Trophoblast cell (in vitro differentiated cells and primary cell): Measurements from ENCODE around the gene WDR27.

ENCODE experiments used
- DNase-seq, 2 donors: peaks; one replicate each; pipeline ENCODE4 v3.0.0-alpha.2; 2016
- H2AFZ ChIP-seq: 2 replicates; pipeline ENCODE4 v1.6.1; 2013; ENCODE audit warnings: low read length, moderate library complexity, mild to moderate bottlenecking; ENCODE audit not compliant: insufficient read depth, poor library complexity
- H2AK5ac ChIP-seq: 2 replicates; pipeline ENCODE4 v1.6.1; 2013; ENCODE audit warnings: mild to moderate bottlenecking, low read length
- H2BK120ac ChIP-seq: 2 replicates; pipeline ENCODE4 v1.6.1; 2013; ENCODE audit warnings: low read length, mild to moderate bottlenecking, moderate library complexity; ENCODE audit not compliant: insufficient read depth, poor library complexity
- H2BK12ac ChIP-seq: 2 replicates; pipeline ENCODE4 v1.6.1; 2013; ENCODE audit warnings: mild to moderate bottlenecking, low read length, moderate library complexity
- H2BK5ac ChIP-seq: 2 replicates; pipeline ENCODE4 v1.6.1; 2013; ENCODE audit warnings: low read length, low read depth, moderate library complexity, mild to moderate bottlenecking; ENCODE audit not compliant: poor library complexity
- H3K14ac ChIP-seq: 2 replicates; pipeline ENCODE4 v1.6.1; 2013; ENCODE audit warnings: mild to moderate bottlenecking, low read length
- H3K18ac ChIP-seq: 2 replicates; pipeline ENCODE4 v1.6.1; 2013; ENCODE audit warnings: mild to moderate bottlenecking, low read length
- H3K23ac ChIP-seq: 2 replicates; pipeline ENCODE4 v1.6.1; 2013; ENCODE audit warnings: low read length
- H3K27ac ChIP-seq: 2 replicates; pipeline ENCODE4 v1.5.1; 2013; ENCODE audit warnings: low read depth, mild to moderate bottlenecking, inconsistent platforms, low read length, moderate library complexity
- H3K27me3 ChIP-seq: 2 replicates; pipeline ENCODE4 v1.6.1; 2013; ENCODE audit warnings: inconsistent platforms, mild to moderate bottlenecking, low read length, moderate library complexity; ENCODE audit not compliant: insufficient read depth
- H3K36me3 ChIP-seq, 2 experiments: 1 replicate in 1 of 2; 2 replicates in 1 of 2; pipeline ENCODE4 v1.6.1; 2013; ENCODE audit warnings: low read length in 2 of 2, mild to moderate bottlenecking in 2 of 2, moderate library complexity in 1 of 2; ENCODE audit not compliant: insufficient read depth in 2 of 2, control insufficient read depth in 1 of 2
- H3K4ac ChIP-seq: 2 replicates; pipeline ENCODE4 v1.6.1; 2013; ENCODE audit warnings: low read depth, mild to moderate bottlenecking, low read length, moderate library complexity
- H3K4me1 ChIP-seq, 2 experiments: 1 replicate in 1 of 2; 2 replicates in 1 of 2; pipeline ENCODE4 v1.6.1; 2013; ENCODE audit warnings: low read length in 2 of 2, mild to moderate bottlenecking in 2 of 2, moderate library complexity in 1 of 2; ENCODE audit not compliant: insufficient read depth in 2 of 2, control insufficient read depth in 1 of 2
- H3K4me2 ChIP-seq: 2 replicates; pipeline ENCODE4 v1.6.1; 2013; ENCODE audit warnings: inconsistent platforms, mild to moderate bottlenecking, low read length, moderate library complexity
- H3K4me3 ChIP-seq: 2 replicates; pipeline ENCODE4 v1.5.1; 2013; ENCODE audit warnings: mild to moderate bottlenecking, low read depth, low read length, inconsistent platforms
- H3K79me1 ChIP-seq: one replicate; pipeline ENCODE4 v1.6.1; 2013; ENCODE audit warnings: low read length
- H3K79me2 ChIP-seq: 2 replicates; pipeline ENCODE4 v1.6.1; 2013; ENCODE audit warnings: low read length, mild to moderate bottlenecking; ENCODE audit not compliant: control insufficient read depth, insufficient read depth, poor library complexity
- H3K9ac ChIP-seq: 2 replicates; pipeline ENCODE4 v1.6.1; 2013; ENCODE audit warnings: mild to moderate bottlenecking, low read length
- H3K9me3 ChIP-seq: 2 replicates; pipeline ENCODE4 v1.6.1; 2013; ENCODE audit warnings: low read depth, mild to moderate bottlenecking, control low read depth, inconsistent platforms, low read length; ENCODE audit not compliant: insufficient read depth
- H4K12ac ChIP-seq: 2 replicates; pipeline ENCODE4 v1.6.1; 2013; ENCODE audit warnings: low read depth, mild to moderate bottlenecking, low read length, moderate library complexity
- H4K8ac ChIP-seq: 2 replicates; pipeline ENCODE4 v1.6.1; 2013; ENCODE audit warnings: low read depth, mild to moderate bottlenecking, low read length, moderate library complexity
- H4K91ac ChIP-seq: one replicate; pipeline ENCODE4 v1.6.1; 2013; ENCODE audit warnings: low read depth, mild to moderate bottlenecking, low read length, moderate library complexity
- WGBS: extraction: QIAGEN DNeasy Blood & Tissue Kit; methylation state at CpG from one replicate; pipeline ENCODE4 v1.1.7; 2013; ENCODE audit warnings: missing lambda C conversion rate; ENCODE audit not compliant: insufficient read length, insufficient coverage; ENCODE audit errors: extremely low coverage; 5-methylcytosine and 5-hydroxymethylcytosine counted together

The WDR27 gene

DNA sequence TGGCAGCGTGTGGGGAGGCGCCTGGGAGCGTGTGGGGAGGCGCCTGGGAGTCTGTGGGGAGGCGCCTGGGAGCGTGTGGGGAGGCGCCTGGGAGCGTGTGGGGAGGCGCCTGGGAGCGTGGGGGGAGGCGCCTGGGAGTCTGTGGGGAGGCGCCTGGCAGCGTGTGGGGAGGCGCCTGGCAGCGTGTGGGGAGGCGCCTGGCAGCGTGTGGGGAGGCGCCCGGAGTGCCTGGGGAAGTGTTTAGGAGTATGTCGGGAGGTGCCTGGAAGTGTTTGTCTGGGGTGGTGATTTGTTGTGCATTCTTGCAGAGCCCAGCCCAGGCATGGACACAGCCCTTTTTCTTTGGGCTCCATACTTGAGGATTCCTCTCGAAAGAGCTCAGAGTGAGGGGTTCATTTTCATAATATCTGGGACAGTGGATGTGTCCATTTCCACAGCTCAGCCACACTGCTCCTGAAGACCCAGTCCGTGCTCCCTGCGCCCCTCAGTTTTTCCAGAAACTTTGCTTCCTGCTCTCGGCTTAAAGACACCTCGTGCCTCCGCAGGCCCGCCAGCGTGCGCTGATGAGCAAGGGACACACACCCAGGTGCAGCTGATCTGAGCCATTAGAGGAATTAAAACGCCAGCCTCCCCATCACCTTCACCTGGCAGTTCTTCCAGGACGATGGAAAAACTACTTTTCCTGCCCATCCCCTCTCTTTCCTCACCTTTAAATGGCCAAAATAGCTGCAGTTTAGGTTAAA lies 276.0 kb downstream of the WDR27 start:
- Histone ChIP-seq H3K18ac (no peak overlapping the region), H3K9me3 (peaks cover 15% of the 10 kb centered on the region), H2AFZ (no peak overlapping the region), H2AK5ac (no peak overlapping the region), H3K4ac (no peak overlapping the region), H3K4me3 (no peak overlapping the region), H3K23ac (no peak overlapping the region), H3K27ac (no peak overlapping the region), H3K4me2 (no peak overlapping the region), H4K91ac (no peak overlapping the region), H2BK5ac (no peak overlapping the region), H4K8ac (no peak overlapping the region), H2BK12ac (no peak overlapping the region), H3K9ac (no peak overlapping the region), H3K36me3 (no peaks in the 10 kb centered on the region), H3K4me1 (peaks cover 0 to 9% of the 10 kb centered on the region in 2 experiments), H2BK120ac (no peak overlapping the region), H4K12ac (no peak overlapping the region), H3K79me1 (no peaks in the 10 kb centered on the region), H3K27me3 (no peaks in the 10 kb centered on the region), H3K14ac (no peak overlapping the region), H3K79me2 (no peaks in the 10 kb centered on the region)
- whole genome bisulfite sequencing: no CpG with 5 or more reads among the region's 31 CpGs
- DNase-seq: peak in 1 of 2 donors; percentile 40

DNA sequence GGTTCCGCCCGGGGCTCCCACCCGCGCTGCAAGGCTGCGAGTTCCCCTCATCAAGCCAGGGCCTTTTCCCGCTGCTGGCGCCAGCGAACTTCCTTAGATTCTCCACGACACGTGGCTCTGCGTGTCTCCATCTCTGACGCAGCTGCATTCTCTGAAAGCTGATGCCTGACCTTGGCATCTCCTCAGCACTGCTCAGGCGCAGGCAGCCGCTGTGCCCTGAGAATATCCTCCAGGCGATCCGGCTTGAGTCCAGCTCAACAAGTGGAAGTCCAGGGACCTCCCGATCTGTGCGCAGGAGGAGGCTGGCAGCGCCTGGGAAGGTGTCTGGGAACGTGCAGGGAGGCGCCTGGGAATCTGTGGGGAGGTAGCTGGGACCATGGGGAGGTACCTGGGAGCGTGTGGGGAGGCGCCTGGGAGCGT lies 277.0 kb downstream of the WDR27 start:
- no peak overlapping the region for H3K18ac ChIP-seq
- H2AFZ ChIP-seq: no peak overlapping the region
- no peak overlapping the region for H4K8ac ChIP-seq
- H3K4me1 ChIP-seq: peaks cover 0 to 9% of the 10 kb centered on the region in 2 experiments
- no peaks in the 10 kb centered on the region for H3K79me1 ChIP-seq
- H3K4ac ChIP-seq: no peak overlapping the region
- no peak overlapping the region for H4K91ac ChIP-seq
- H3K27ac ChIP-seq: no peak overlapping the region
- H3K79me2 ChIP-seq: no peaks in the 10 kb centered on the region
- no peak overlapping the region for H2AK5ac ChIP-seq
- H3K9ac ChIP-seq: no peak overlapping the region
- H3K14ac ChIP-seq: no peak overlapping the region
- no peaks in the 10 kb centered on the region for H3K27me3 ChIP-seq
- no peak overlapping the region for H3K4me3 ChIP-seq
- H3K4me2 ChIP-seq: no peak overlapping the region
- no peak overlapping the region for H2BK5ac ChIP-seq
- WGBS: no CpG with 5 or more reads among the region's 24 CpGs
- DNase-seq: peak; percentile 61 to 79
- no peak overlapping the region for H2BK120ac ChIP-seq
- H4K12ac ChIP-seq: no peak overlapping the region
- H3K9me3 ChIP-seq: peaks cover 10% of the 10 kb centered on the region
- H3K36me3 ChIP-seq: no peaks in the 10 kb centered on the region
- H3K23ac ChIP-seq: no peak overlapping the region
- no peak overlapping the region for H2BK12ac ChIP-seq

DNA sequence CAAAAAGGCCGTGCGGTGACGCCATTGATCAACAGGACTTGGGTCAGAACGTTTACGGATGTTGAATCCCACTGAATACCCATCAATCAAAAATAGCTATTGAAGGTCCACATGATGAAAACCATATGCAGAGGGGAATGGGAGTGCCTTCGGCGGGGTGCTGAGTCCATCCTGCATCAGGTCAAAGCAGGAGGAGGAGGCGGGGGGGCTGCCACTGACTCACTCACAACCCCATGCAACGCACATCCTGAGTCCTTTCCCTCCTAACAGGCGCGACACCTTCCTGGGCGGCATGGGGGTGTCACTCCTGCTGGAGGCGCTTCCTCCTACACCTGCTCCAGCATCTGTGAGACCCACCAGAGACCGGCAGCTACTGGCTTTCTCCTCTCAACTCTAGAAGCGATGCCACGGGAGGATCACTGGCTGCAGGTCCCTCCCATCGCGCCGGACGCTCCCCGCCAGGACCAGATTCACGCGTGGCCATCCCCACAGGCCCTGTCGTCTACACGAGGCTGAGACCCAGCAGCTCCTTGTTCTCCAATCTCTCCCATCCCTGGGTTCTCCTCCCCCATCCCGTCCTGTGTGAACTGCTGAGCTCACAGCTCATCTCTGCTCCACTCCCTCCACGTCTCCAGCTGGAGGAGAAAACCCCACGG lies 277.6 kb downstream of the WDR27 start:
- Histone ChIP-seq H3K4me1 (peaks cover 0 to 9% of the 10 kb centered on the region in 2 experiments), H3K4ac (no peak overlapping the region), H3K4me3 (peak overlapping the region; percentile 37), H3K9ac (no peak overlapping the region), H3K27me3 (no peaks in the 10 kb centered on the region), H3K14ac (no peak overlapping the region), H2BK12ac (no peak overlapping the region), H2BK120ac (no peak overlapping the region), H4K8ac (no peak overlapping the region), H3K79me2 (no peaks in the 10 kb centered on the region), H3K27ac (no peak overlapping the region), H2AK5ac (no peak overlapping the region), H3K36me3 (no peaks in the 10 kb centered on the region), H2AFZ (no peak overlapping the region), H2BK5ac (no peak overlapping the region), H3K23ac (no peak overlapping the region), H3K4me2 (no peak overlapping the region), H4K91ac (no peak overlapping the region), H3K9me3 (peaks cover 8% of the 10 kb centered on the region), H3K18ac (no peak overlapping the region), H3K79me1 (no peaks in the 10 kb centered on the region), H4K12ac (no peak overlapping the region)
- no CpG with 5 or more reads among the region's 28 CpGs for WGBS
- no peak for DNase-seq

DNA sequence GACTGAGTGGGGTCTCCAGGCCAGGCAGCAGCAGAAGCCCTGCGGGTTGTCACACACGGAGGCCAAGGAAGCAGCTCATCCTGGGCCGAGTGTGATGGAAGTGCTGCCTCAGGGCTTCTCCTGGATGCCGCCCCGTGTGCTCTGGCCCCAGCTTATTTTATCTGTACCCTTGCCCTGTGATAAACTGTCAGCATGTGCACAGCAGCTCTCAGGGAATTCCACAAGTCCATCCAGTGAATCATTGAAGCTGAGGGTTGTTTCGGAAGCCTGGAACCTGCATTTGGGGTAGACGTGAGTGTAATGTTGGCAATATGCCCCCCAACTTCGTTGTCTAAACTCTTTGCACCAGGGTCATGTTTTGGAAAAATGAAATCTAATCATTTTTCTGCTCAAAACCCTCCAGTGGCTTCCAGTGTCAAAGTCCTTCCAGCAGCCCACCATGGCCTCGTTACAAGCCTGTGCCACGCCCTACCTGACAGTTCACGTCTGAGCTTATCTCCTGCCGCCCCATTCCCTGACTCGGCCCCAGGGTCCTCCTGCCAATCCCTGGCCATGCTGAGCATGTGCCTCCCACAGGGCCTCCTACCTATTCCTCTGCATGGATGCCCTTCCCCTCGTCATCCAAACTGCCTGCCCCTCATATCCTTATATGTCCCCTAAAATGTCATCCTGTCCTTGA lies 280.1 kb downstream of the WDR27 start:
- Histone ChIP-seq H3K27ac (no peak overlapping the region), H3K4me2 (no peak overlapping the region), H3K4ac (no peak overlapping the region), H3K36me3 (no peaks in the 10 kb centered on the region), H3K9ac (no peak overlapping the region), H2BK5ac (no peak overlapping the region), H2BK12ac (no peak overlapping the region), H3K79me2 (no peaks in the 10 kb centered on the region), H2AFZ (no peak overlapping the region), H3K14ac (no peak overlapping the region), H3K9me3 (peaks cover 11% of the 10 kb centered on the region), H4K8ac (no peak overlapping the region), H3K4me3 (peak overlapping the region; percentile 18), H3K4me1 (no peaks in the 10 kb centered on the region), H4K91ac (no peak overlapping the region), H3K18ac (no peak overlapping the region), H2BK120ac (no peak overlapping the region), H4K12ac (no peak overlapping the region), H2AK5ac (no peak overlapping the region), H3K79me1 (no peaks in the 10 kb centered on the region), H3K27me3 (no peaks in the 10 kb centered on the region), H3K23ac (no peak overlapping the region)
- no peak for DNase-seq
- WGBS: no CpG with 5 or more reads among the region's 14 CpGs
